ENCODE data around the gene DOCK1.

DOCK1 gene

DNA sequence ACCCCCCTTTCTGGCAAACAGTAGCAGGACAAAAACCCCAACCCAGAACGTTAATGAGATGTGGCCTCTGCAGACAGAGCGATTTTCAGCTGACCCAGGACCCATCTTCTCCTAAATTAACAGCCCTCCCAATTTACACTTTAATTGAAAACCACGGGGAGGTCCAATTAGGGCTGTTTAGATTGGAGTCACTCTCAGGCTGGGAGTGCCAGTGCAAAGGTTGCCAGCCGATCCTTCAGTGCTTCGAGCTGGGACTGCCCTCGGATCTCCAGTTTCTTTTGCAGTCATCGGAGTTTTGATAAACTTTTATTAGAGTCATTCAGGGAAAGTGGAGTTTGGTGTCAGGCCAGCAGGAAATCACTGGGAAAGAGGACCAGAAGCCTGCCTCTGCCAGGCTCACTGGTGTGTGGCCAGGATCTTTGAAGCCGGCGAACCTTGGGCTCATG lies 108.0 kb downstream of the DOCK1 start:
- DNase-seq, result no peak

DNA sequence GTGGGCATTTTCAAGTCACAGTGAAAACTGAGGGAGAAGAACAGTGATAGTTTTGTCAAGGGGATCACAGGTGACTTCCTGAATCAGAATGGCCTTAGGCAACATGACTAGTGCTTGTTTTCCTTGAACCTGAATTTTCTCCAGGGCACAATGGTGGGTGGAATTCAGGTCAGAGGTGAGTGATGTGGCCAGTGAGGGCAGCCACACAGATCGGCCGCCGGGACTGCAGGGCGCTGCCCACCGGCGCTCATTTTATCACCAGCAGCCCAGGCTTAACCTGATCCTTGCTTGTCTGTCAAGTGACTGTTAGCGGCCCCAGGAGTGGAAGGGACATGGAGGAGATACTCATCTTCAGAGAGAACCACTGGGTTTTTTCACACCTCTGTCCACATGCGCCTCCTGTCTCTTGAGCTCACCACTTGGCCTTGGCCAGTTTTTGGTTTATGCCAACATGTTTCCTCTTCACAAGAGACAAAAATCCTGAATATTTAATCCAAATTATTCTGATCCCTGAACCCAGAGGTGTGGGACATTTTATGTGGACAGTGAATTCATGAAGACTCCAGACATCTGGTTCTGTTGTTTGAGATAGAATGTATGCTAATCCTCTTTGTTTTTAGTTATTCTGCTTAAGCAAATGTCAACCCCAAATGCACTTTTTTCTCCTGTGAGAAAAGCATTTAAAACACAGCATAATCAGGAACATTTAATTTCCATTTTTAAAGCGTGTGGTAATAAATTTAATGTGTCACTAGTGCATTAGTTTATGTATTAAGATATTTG lies 108.7 kb downstream of the DOCK1 start:
- no peak for DNase-seq

GRCh38 chr10:127014671-127015070 lies 109.4 kb downstream of the DOCK1 start:
- no peak for DNase-seq

- DNase-seq, result no peak
Measured at GRCh38 chr10:127015373-127015772, 110.1 kb downstream of the DOCK1 start.

GRCh38 chr10:127016331-127016730 lies 111.1 kb downstream of the DOCK1 start:
- no peak for DNase-seq

DNA sequence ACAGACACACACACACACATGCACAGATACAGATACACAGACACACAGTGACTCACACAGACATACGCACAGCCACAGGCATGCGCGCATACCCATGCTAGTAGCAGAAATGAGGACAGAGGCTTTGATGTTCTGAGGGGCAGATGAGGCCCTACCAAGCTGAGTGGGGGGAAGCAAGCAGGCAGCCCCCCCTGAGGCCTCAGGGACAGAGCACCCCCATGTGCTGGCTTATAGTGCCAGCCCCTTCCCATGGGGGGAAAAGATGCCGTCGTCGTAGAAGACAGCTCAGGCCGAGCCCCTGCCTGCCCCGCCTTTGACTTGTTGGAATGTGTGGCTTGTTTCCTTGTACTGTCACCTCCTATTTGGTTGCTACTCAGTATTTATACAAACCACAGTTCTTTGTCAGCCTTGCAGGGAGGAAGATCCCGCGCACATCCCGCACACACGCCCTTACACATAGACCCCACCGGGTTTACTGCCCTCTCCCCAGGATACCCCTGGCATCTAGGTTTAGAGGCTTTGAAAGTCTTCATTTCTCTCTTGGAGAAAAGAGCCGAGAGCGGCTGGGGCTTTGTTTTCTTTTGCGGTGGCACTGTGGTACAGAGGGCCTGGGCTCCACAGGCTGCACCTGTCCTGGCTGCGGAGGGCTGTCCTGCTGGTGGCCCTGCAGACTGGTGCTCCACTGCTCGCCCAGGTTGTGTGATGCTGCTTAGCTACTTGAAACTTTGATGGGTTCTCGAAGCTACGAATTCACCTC lies 112.5 kb downstream of the DOCK1 start:
- no peak for DNase-seq

GRCh38 chr10:127018298-127018650 lies 113.0 kb downstream of the DOCK1 start:
- no peak for DNase-seq

DNA sequence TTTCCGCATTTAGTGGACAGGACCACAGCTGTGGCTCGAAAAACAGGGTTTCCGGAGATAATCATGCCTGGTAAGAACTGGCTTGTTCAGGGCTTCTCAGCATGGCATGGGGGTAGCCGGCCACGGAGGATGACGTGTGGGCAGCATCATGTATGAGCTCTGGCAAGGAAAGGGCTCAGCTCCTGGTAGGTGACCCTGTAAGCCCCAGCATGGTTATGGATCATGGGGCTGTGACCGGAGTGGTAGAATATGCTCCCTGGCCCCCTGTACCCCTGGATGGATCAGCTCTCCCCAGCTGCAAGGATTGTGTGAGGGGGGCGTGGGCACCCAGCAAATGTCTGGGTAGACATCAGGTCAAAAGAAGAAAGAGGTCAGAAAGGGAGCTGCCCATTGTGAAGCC lies 113.5 kb downstream of the DOCK1 start:
- no peak for DNase-seq

- DNase-seq, result no peak
Measured at GRCh38 chr10:127020260-127020659, 115.0 kb downstream of the DOCK1 start.

DNA sequence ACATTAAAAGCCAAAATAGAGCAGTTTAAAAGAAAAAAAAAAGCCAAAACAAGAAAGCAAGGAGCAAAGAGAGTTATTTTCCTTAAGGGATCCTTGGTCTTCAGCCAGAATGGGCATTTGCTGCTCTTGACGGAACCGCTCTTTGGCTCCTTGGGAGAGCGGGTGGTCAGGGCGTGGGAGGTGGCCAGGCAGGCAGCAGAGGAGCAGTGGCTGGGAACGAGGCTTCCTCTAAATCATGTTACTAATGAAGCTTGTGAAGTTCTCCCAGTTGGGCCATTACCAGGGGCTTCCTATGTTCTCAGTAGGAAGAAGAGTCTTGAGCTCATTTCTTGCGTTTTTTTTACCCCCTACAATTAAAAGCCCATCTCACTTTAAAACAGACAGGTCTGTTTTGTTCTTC lies 116.6 kb downstream of the DOCK1 start:
- DNase-seq, result no peak

- DNase-seq, result no peak
Measured at GRCh38 chr10:127024685-127025435, 119.6 kb downstream of the DOCK1 start.

GRCh38 chr10:127027786-127028185 lies 122.6 kb downstream of the DOCK1 start:
- no peak for DNase-seq

- no peak for DNase-seq
Measured at GRCh38 chr10:127028556-127028955, 123.3 kb downstream of the DOCK1 start.

GRCh38 chr10:127029061-127029460 lies 123.8 kb downstream of the DOCK1 start:
- no peak for DNase-seq

DNA sequence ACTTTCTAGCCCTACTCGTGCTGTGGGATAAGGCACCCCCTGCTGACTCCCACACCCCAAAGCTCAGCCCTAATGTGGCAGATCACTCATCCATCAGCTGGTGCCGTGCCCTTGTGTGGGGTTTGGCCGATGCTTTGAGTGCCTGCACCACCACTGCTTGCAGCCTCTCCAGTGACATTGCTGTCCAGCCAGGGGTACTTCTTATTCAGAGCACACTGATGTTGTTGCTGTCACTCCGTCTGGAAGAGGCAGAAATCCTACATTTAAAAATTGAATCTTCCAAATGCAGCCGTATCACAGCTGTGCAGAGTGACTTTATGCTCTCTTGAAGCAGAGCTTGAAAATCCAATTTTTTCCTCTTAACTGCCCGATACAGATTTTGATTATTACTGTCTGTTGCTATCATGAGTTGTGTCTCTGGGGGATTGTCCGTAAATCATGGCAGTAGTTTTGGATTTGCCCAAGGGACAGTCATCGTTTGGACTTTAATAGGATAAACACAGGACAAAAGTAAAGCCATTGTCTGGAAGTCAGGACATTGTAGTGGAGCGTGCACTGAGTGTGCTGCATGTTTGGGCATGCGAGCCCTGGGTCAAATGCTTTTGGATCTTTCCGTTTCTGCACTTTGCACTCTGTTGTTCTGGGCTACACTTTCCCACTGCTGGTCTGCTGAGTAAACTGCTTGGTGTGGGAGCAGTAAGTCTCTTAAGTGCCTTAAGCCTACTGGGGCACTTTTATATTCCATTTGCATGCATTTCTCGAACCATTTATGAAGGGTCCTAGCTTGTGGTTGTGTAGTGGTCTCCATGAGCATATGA lies 128.2 kb downstream of the DOCK1 start:
- no peak for DNase-seq

GRCh38 chr10:127034034-127034633 lies 128.9 kb downstream of the DOCK1 start:
- no peak for DNase-seq

- no peak for DNase-seq
Measured at GRCh38 chr10:127034790-127035189, 129.6 kb downstream of the DOCK1 start.

DNA sequence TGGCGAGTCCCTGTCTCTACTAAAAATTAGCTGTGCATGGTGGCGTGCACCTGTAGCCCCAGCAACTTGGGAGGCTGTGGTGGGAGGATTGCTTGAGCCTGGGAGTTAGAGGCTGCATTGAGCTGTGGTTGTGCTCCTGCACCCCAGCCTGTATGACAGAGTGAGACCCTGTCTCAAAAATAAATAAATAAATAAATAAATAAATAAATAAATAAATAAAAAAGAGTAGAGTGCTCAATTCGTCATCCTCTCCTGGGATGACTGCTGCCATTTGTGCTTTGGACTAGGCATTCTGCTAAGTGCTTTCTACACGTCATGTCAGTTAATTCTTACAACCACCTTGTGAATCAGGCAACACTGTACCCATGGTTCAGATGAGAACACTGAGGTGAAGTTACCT lies 130.6 kb downstream of the DOCK1 start:
- no peak for DNase-seq

- DNase-seq, result no peak
Measured at GRCh38 chr10:127036987-127037386, 131.8 kb downstream of the DOCK1 start.

- no peak for DNase-seq
Measured at GRCh38 chr10:127039435-127039834, 134.2 kb downstream of the DOCK1 start.

DNA sequence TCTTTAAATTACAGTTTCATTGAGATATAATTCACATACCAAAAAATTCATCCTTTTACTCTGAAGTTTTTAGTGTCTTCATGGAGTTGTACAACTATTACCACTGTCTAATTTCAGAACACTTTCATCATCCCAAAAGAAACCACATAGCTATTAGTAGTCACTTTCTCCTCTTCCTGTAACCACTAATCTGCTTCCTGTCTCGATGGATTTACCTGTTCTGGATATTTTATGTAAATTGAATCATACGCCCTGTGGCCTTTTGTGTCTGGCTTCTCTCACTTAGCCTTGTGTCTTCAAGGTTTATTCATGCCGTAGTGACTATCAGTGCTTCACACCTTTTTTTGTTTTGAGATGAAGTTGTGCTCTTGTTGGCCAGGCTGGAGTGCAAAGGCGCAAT lies 135.5 kb downstream of the DOCK1 start:
- no peak for DNase-seq

DNA sequence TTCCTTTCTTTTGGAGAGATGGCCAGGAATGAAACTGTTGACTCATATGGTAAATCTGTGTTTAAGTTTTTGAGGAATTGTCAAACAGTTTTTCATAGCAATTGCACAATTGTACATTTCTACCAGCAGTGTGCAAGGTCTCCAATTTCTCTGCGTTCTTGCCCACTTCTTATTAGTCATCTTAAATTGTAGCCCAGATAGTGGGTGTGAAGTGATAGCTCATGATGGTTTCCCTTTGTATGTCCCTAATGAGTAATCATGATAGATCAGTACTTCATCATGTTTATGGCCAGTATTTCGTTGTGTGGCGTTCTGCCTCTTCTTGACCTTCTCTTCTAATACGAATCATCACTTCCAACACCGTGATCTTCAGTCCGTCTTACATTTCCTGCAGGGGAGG lies 136.3 kb downstream of the DOCK1 start:
- DNase-seq, result no peak
